H1 (cell line): ENCODE results near the gene FOXS1. TPM values are rescaled to one million over a fixed set of nuclear protein-coding genes. Genes with fewer than 3 reads are reported as not detected.
A peak's percentile ranks its signal among the peaks of the same experiment; 100 is the strongest.

Experiments used
- CTCF ChIA-PET: fragments of 300-600 bp; sonication (Branson Sonifier 250); formaldehyde crosslinking; loops from one replicate; lab custom pipeline; 2021; ENCODE audit not compliant: partially characterized antibody; lab: Charles Lee
- POLR2A ChIA-PET: fragments of 300-600 bp; sonication (Branson Sonifier 250); formaldehyde crosslinking; loops from one replicate; lab custom pipeline; 2021; ENCODE audit warnings: inconsistent platforms; ENCODE audit not compliant: partially characterized antibody; lab: Charles Lee
- DNase-seq, 2 experiments: peaks; one replicate each; pipeline versions ENCODE4 v3.0.0 to v3.0.0-alpha.2; 2010 to 2022; ENCODE audit warnings: low spot score in 2 of 2, low read depth in 1 of 2, mixed read lengths in 1 of 2
- FAIRE-seq: peaks from 2 replicates; lab custom pipeline; 2011; peaks lifted over from hg19 to GRCh38; lab: Jason Lieb, UNC
- H2AFZ ChIP-seq: 2 replicates; pipeline ENCODE4 v1.8.1; 2012; ENCODE audit warnings: low read length, inconsistent platforms
- H2AK5ac ChIP-seq: 2 replicates; pipeline ENCODE4 v1.6.1; 2013; ENCODE audit warnings: low read depth, low read length
- H2BK120ac ChIP-seq: replicated peaks from 2 replicates; pipeline ENCODE3; 2013; ENCODE audit warnings: low read depth, low read length, inconsistent platforms
- H2BK12ac ChIP-seq: 2 replicates; pipeline ENCODE4 v1.6.1; 2013; ENCODE audit warnings: low read depth, low read length
- H2BK15ac ChIP-seq: 2 replicates; pipeline ENCODE4 v1.6.1; 2013; ENCODE audit warnings: low read length
- H2BK20ac ChIP-seq: 2 replicates; pipeline ENCODE4 v1.6.1; 2013; ENCODE audit warnings: low read length
- H2BK5ac ChIP-seq: 2 replicates; pipeline ENCODE4 v1.6.1; 2013; ENCODE audit warnings: low read depth, low read length
- H3K14ac ChIP-seq: 2 replicates; pipeline ENCODE4 v1.6.1; 2013; ENCODE audit warnings: inconsistent platforms; ENCODE audit not compliant: insufficient read length
- H3K18ac ChIP-seq: 2 replicates; pipeline ENCODE4 v1.6.1; 2013; ENCODE audit warnings: low read length; ENCODE audit errors: extremely low read depth
- H3K23ac ChIP-seq: 2 replicates; pipeline ENCODE4 v1.6.1; 2013; ENCODE audit warnings: inconsistent platforms; ENCODE audit not compliant: insufficient read length
- H3K23me2 ChIP-seq: 2 replicates; pipeline ENCODE4 v1.6.1; 2013; ENCODE audit warnings: low read depth, low read length
- H3K27ac ChIP-seq: 2 replicates; pipeline ENCODE4 v1.6.1; 2011; ENCODE audit warnings: low read depth, low read length, inconsistent platforms
- H3K27me3 ChIP-seq, 4 experiments: replicated peaks in 1 of 4; 1 replicate in 1 of 4; 2 replicates in 3 of 4; pipeline versions ENCODE4 v1.6.1 to v1.8.1; 2011 to 2013; ENCODE audit warnings: low read length in 3 of 4, mild to moderate bottlenecking in 3 of 4, inconsistent platforms in 2 of 4, mixed read lengths in 2 of 4, moderate library complexity in 1 of 4; ENCODE audit not compliant: control insufficient read depth in 3 of 4, insufficient read depth in 3 of 4; ENCODE audit errors: extremely low read depth in 1 of 4
- H3K36me3 ChIP-seq, 4 experiments: 2 replicates each; pipeline versions ENCODE4 v1.6.1 to v1.8.1; 2011 to 2013; ENCODE audit warnings: mild to moderate bottlenecking in 4 of 4, low read length in 3 of 4, moderate library complexity in 2 of 4, control low read depth in 1 of 4, inconsistent platforms in 1 of 4; ENCODE audit not compliant: insufficient read depth in 4 of 4, control insufficient read depth in 2 of 4
- H3K4ac ChIP-seq: replicated peaks from 2 replicates; pipeline ENCODE3; 2013; ENCODE audit warnings: low read length, low read depth, mixed read lengths, inconsistent platforms; ENCODE audit not compliant: insufficient read length
- H3K4me1 ChIP-seq, 4 experiments: replicated peaks in 1 of 4; 1 replicate in 1 of 4; 2 replicates in 3 of 4; pipeline versions ENCODE4 v1.6.1 to v1.8.1; 2011 to 2013; ENCODE audit warnings: low read length in 3 of 4, inconsistent platforms in 2 of 4, mixed read lengths in 1 of 4; ENCODE audit not compliant: insufficient read depth in 4 of 4, control insufficient read depth in 3 of 4
- H3K4me2 ChIP-seq, 2 experiments: 2 replicates each; pipeline versions ENCODE4 v1.6.1 to v1.8.1; 2011 to 2013; ENCODE audit warnings: low read depth in 2 of 2, low read length in 2 of 2, control low read depth in 1 of 2, inconsistent platforms in 1 of 2, mild to moderate bottlenecking in 1 of 2; ENCODE audit not compliant: insufficient read depth in 1 of 2
- H3K4me3 ChIP-seq, 4 experiments: fragments of 200-600, 300-600 bp in 1 of 4; sonication (generic), shearing (Covaris generic), sonication (Bioruptor Twin) in 1 of 4; 2 replicates each; pipeline versions ENCODE4 v1.5.1 to v1.8.1; 2011 to 2016; ENCODE audit warnings: low read length in 4 of 4, low read depth in 3 of 4, control low read depth in 2 of 4, inconsistent platforms in 2 of 4, mild to moderate bottlenecking in 2 of 4, mixed read lengths in 1 of 4, moderate library complexity in 1 of 4; ENCODE audit not compliant: insufficient read depth in 2 of 4; ENCODE audit errors: extremely low read depth in 1 of 4
- H3K56ac ChIP-seq: replicated peaks from 2 replicates; pipeline ENCODE3; 2013; ENCODE audit warnings: low read depth, mild to moderate bottlenecking, mixed read lengths, low read length, inconsistent platforms; ENCODE audit not compliant: insufficient read length
- H3K79me1 ChIP-seq: 2 replicates; pipeline ENCODE4 v1.6.1; 2013; ENCODE audit warnings: low read depth, low read length, control low read depth
- H3K79me2 ChIP-seq, 2 experiments: 2 replicates each; pipeline versions ENCODE4 v1.6.1 to v1.8.1; 2012 to 2013; ENCODE audit warnings: low read length in 2 of 2, mild to moderate bottlenecking in 2 of 2, inconsistent platforms in 1 of 2; ENCODE audit not compliant: insufficient read depth in 2 of 2, control insufficient read depth in 1 of 2
- H3K9ac ChIP-seq, 4 experiments: replicated peaks in 1 of 4; 1 replicate in 1 of 4; 2 replicates in 3 of 4; pipeline versions ENCODE4 v1.6.1 to v1.8.1; 2011 to 2013; ENCODE audit warnings: low read depth in 3 of 4, low read length in 3 of 4, control low read depth in 2 of 4, mild to moderate bottlenecking in 2 of 4, moderate library complexity in 2 of 4, inconsistent platforms in 1 of 4; ENCODE audit errors: extremely low read depth in 1 of 4
- H3K9me3 ChIP-seq, 2 experiments: 2 replicates each; pipeline versions ENCODE4 v1.6.1 to v1.8.1; 2012 to 2013; ENCODE audit warnings: mild to moderate bottlenecking in 2 of 2, moderate library complexity in 2 of 2, control low read depth in 1 of 2, inconsistent platforms in 1 of 2, low read depth in 1 of 2, low read length in 1 of 2, mixed read lengths in 1 of 2; ENCODE audit not compliant: insufficient read depth in 2 of 2
- H4K20me1 ChIP-seq, 2 experiments: replicated peaks in 1 of 2; 2 replicates each; pipeline versions ENCODE3 to v1.8.1; 2011 to 2013; ENCODE audit warnings: inconsistent platforms in 2 of 2, low read length in 2 of 2, mild to moderate bottlenecking in 1 of 2; ENCODE audit not compliant: insufficient read depth in 2 of 2, control insufficient read depth in 1 of 2
- H4K5ac ChIP-seq: 2 replicates; pipeline ENCODE4 v1.6.1; 2013; ENCODE audit warnings: low read length, low read depth, mixed read lengths, inconsistent platforms; ENCODE audit not compliant: insufficient read length
- H4K8ac ChIP-seq: 2 replicates; pipeline ENCODE4 v1.8.0; 2013; ENCODE audit warnings: mild to moderate bottlenecking, moderate library complexity, low read length, inconsistent platforms; ENCODE audit not compliant: insufficient read depth; ENCODE audit errors: extremely low read depth
- H4K91ac ChIP-seq: replicated peaks from 2 replicates; pipeline ENCODE3; 2013; ENCODE audit warnings: low read length, mixed read lengths, inconsistent platforms; ENCODE audit not compliant: insufficient read length
- ATF3 ChIP-seq: IDR thresholded peaks from 2 replicates; pipeline ENCODE4 v1.6.1; 2011; ENCODE audit warnings: low read depth, mild to moderate bottlenecking, low read length; ENCODE audit not compliant: insufficient read depth
- E2F6 ChIP-seq: IDR thresholded peaks from 2 replicates; pipeline ENCODE4 v1.6.1; 2012; ENCODE audit warnings: inconsistent platforms
- EZH2 ChIP-seq: fragments of 200-600 bp; sonication (generic); IDR thresholded peaks from 2 replicates; pipeline ENCODE4 v1.7.1; 2012; ENCODE audit warnings: low read depth, mild to moderate bottlenecking, moderate library complexity, low read length, inconsistent platforms; ENCODE audit not compliant: severe bottlenecking
- HDAC2 ChIP-seq, 2 experiments: fragments of 300-600 bp in 1 of 2; sonication (generic) in 1 of 2; IDR thresholded peaks; 2 replicates each; pipeline ENCODE4 v1.6.1; 2011 to 2012; ENCODE audit warnings: low read depth in 2 of 2, low read length in 2 of 2, mild to moderate bottlenecking in 2 of 2, moderate library complexity in 2 of 2, borderline replicate concordance in 1 of 2, inconsistent platforms in 1 of 2
- MAX ChIP-seq: IDR thresholded peaks from 2 replicates; pipeline ENCODE4 v1.6.1; 2012; ENCODE audit warnings: inconsistent platforms
- RNF2 ChIP-seq: fragments of 200-900, 300-1000 bp; sonication (generic); IDR thresholded peaks from 2 replicates; pipeline ENCODE4 v1.7.1; 2016; ENCODE audit warnings: borderline replicate concordance, low read depth, mild to moderate bottlenecking, antibody characterized with exemption, low read length; ENCODE audit not compliant: poor library complexity, severe bottlenecking; ENCODE audit errors: missing control alignments
- SP1 ChIP-seq: IDR thresholded peaks from 2 replicates; pipeline ENCODE4 v1.6.1; 2011; ENCODE audit warnings: low read depth, low read length
- WGBS, 2 experiments: shearing (Covaris generic) in 1 of 2; methylation state at CpG; one replicate each; pipeline versions ENCODE4 v1.1.6 to v1.1.7; 2013 to 2015; ENCODE audit warnings: low lambda C conversion rate in 2 of 2, mixed read lengths in 2 of 2, inconsistent platforms in 1 of 2, low coverage in 1 of 2, missing lambda C conversion rate in 1 of 2; ENCODE audit not compliant: insufficient replicate concordance in 2 of 2, insufficient coverage in 1 of 2, insufficient read length in 1 of 2; ENCODE audit errors: extremely low coverage in 1 of 2, missing lambda C conversion rate in 1 of 2; 5-methylcytosine and 5-hydroxymethylcytosine counted together
- polyA plus RNA-seq, 7 experiments: library from polyadenylated mRNA; depleted of rRNA in 3 of 7; stranded (reverse) in 5 of 7; unstranded in 2 of 7; fragments of >200 nt in 5 of 7; fragments of 200-250 nt in 2 of 7; gene quantifications; 1 replicate in 5 of 7; 2 replicates in 1 of 7; 4 replicates in 1 of 7; pipeline versions ENCODE4 v1.2.1 to v1.2.3, GENCODE V29; 2011 to 2013; ENCODE audit warnings: missing spikeins in 2 of 7, mixed read lengths in 2 of 7
- total RNA-seq: library from RNA; stranded (reverse); fragmentation: NEBNext Ultra II Directional; extraction: Animal tissue kit (Norgen Biotek cat#: 25700); gene quantifications from 2 replicates; pipeline ENCODE4 v1.2.1, GENCODE V29; 2021

Gene FOXS1
- total and polyA plus RNA-seq, 2 of the 8 experiments (the other 6 are each of a cell fraction or from before 2014, with no cell fraction given) = 0.45 TPM; not detected in 1

- no peak for FAIRE-seq
- Histone ChIP-seq H4K5ac (no peak overlapping the region), H3K9me3 (no peaks in the 10 kb centered on the region), H3K4me2 (peak overlapping the region; percentile 38 to 42; a peak in 3 of 4 replicates), H4K20me1 (no peaks in the 10 kb centered on the region), H3K79me1 (no peaks in the 10 kb centered on the region), H2BK20ac (no peak overlapping the region), H3K9ac (no peak overlapping the region), H3K79me2 (no peaks in the 10 kb centered on the region), H2AK5ac (no peak overlapping the region), H3K4ac (peak overlapping the region; percentile 72), H3K36me3 (no peaks in the 10 kb centered on the region), H3K23me2 (peaks cover 4% of the 10 kb centered on the region), H3K23ac (no peak overlapping the region), H3K18ac (no peak overlapping the region), H4K91ac (no peak overlapping the region), H2AFZ (no peak overlapping the region; the same call in 1 of the 2 replicates), H2BK15ac (no peak overlapping the region), H3K4me1 (peaks cover 0 to 14% (median 10%) of the 10 kb centered on the region in 4 experiments; a peak in 5 of 7 replicates), H2BK120ac (no peak overlapping the region), H3K14ac (no peak overlapping the region), H2BK12ac (no peak overlapping the region), H3K56ac (no peak overlapping the region), H2BK5ac (no peak overlapping the region), H3K4me3 (0 out of 8 replicates have a peak overlapping the region, but pooled peaks of 1 of the 4 experiments have one; percentile 6), H4K8ac (peak overlapping the region; percentile 7; the same call in 1 of the 2 replicates), H3K27ac (no peak overlapping the region), H3K27me3 (peaks cover 5 to 38% (median 25%) of the 10 kb centered on the region in 4 experiments)
- ChIA-PET CTCF (interaction anchor here (0.6 to 8.6 kb wide), 16 partner anchors 11 to 193 kb away, joined by 3 to 111 read pairs (median 6); partner anchors contain the start of gene PDRG1), POLR2A (interaction anchor here (1.2 kb wide), 1 partner anchor 126 kb away, joined by 3 read pairs; no protein-coding TSS in a partner anchor)
- DNase-seq = no peak
- 48% methylated on average over 45 of the region's 45 CpGs; no CpG with 5 or more reads in 1 of the 2 experiments for WGBS, 2 experiments
- TF ChIP-seq ATF3 (no peak), MAX (peak; percentile 88), EZH2 (peak; percentile 57), E2F6 (peak; percentile 85), SP1 (no peak), RNF2 (peak; percentile 39), HDAC2 (IDR thresholded peaks at IDR 0.05; ENCODE audit: borderline replicate concordance in 1 of 2, low read depth in 2 of 2, low read length in 2 of 2) (0 out of 4 replicates have a peak, but pooled peaks of 1 of the 2 experiments have one; percentile 28)
Observed at GRCh38 chr20:31849306-31849930, 4.0 kb upstream of the FOXS1 start.
